ENCODE measurements around the gene HDAC5.
A peak's percentile ranks its signal among the peaks of the same experiment; 100 is the strongest.
"Not testable (repeated sequence)": the region's sequence is repeated elsewhere in the genome, so short reads cannot be mapped to it uniquely, and the experiment has no call there.

The HDAC5 gene

GRCh38 chr17:44123356-44124117 lies at the start of gene HDAC5:
TSS of gene HDAC5 (minus strand) at chr17:44123641. CDS start at chr17:44117515, 6,126 bp downstream.
- DNase-seq: peak; percentile 91

GRCh38 chr17:44171931-44172455 lies 48.6 kb upstream of the HDAC5 start:
- no peak for DNase-seq

GRCh38 chr17:44170499-44171201 lies 47.2 kb upstream of the HDAC5 start, which contains the start of gene ASB16:
TSS of gene ASB16 (plus strand) at chr17:44170704. CDS start at chr17:44170790, 86 bp downstream.
- no peak for DNase-seq

GRCh38 chr17:44170135-44170498 lies 46.7 kb upstream of the HDAC5 start:
- no peak for DNase-seq

GRCh38 chr17:44167181-44167861 lies 43.9 kb upstream of the HDAC5 start:
- no peak for DNase-seq

- no peak for DNase-seq
These were observed 41.0 kb upstream of the HDAC5 start for GRCh38 chr17:44164476-44164875.

GRCh38 chr17:44159519-44160210 lies 36.2 kb upstream of the HDAC5 start:
- DNase-seq: no peak

GRCh38 chr17:44155488-44155887 lies 32.0 kb upstream of the HDAC5 start:
- no peak for DNase-seq

- no peak for DNase-seq
These were observed 29.4 kb upstream of the HDAC5 start for GRCh38 chr17:44152875-44153274.

GRCh38 chr17:44149750-44150329 lies 26.4 kb upstream of the HDAC5 start:
- DNase-seq: no peak

- not testable (repeated sequence) for DNase-seq
These were observed 25.6 kb upstream of the HDAC5 start for GRCh38 chr17:44149066-44149465.

GRCh38 chr17:44147812-44148211 lies 24.4 kb upstream of the HDAC5 start:
- no peak for DNase-seq

GRCh38 chr17:44146375-44147346 lies 23.2 kb upstream of the HDAC5 start:
- no peak for DNase-seq

GRCh38 chr17:44144966-44145739 lies 21.7 kb upstream of the HDAC5 start:
- no peak for DNase-seq

- not testable (repeated sequence) for DNase-seq
These were observed 20.5 kb upstream of the HDAC5 start for GRCh38 chr17:44143921-44144320.

- DNase-seq: peak; percentile 99
These were observed 14.7 kb upstream of the HDAC5 start for GRCh38 chr17:44137891-44138709.

GRCh38 chr17:44134752-44135568 lies 11.5 kb upstream of the HDAC5 start:
- DNase-seq: no peak

- DNase-seq: no peak
These were observed 10.6 kb upstream of the HDAC5 start for GRCh38 chr17:44133918-44134476.

Data from HCEC 1CT (cell line).